HepG2 (cell line): ENCODE results near the gene SLC19A1. TPM values are rescaled to one million over a fixed set of nuclear protein-coding genes. Genes with fewer than 3 reads are reported as not detected.

Experiments
- ATM ChIP-seq: fragments of 450-650 bp; IDR thresholded peaks from 2 replicates; pipeline ENCODE4 v1.7.1; 2017; ENCODE audit warnings: mild to moderate bottlenecking, borderline replicate concordance
- CREB1 ChIP-seq, 2 experiments: fragments of 450-650 bp in 1 of 2; IDR thresholded peaks; 2 replicates each; pipeline ENCODE4 v1.6.1; 2016 to 2017; ENCODE audit warnings: control low read depth in 1 of 2, mild to moderate bottlenecking in 1 of 2, missing compliant biosample characterization in 1 of 2, missing genetic modification characterization in 1 of 2
- ETV6 ChIP-seq: sonication (generic); formaldehyde crosslinking; conservative IDR thresholded peaks from 2 replicates; pipeline ENCODE4 v1.4.0; 2020; ENCODE audit warnings: missing genetic modification reagents
- FOXJ3 ChIP-seq: sonication (generic); formaldehyde crosslinking; IDR thresholded peaks from 2 replicates; pipeline ENCODE4 v1.4.0; 2020; ENCODE audit warnings: missing genetic modification reagents, mild to moderate bottlenecking, borderline replicate concordance
- KDM5B ChIP-seq: sonication (generic); formaldehyde crosslinking; IDR thresholded peaks from 2 replicates; pipeline ENCODE4 v1.4.0; 2020; ENCODE audit warnings: missing genetic modification reagents, mild to moderate bottlenecking, borderline replicate concordance
- MNT ChIP-seq: fragments of 450-650 bp; IDR thresholded peaks from 2 replicates; pipeline ENCODE4 v1.6.1; 2016
- MXD3 ChIP-seq: IDR thresholded peaks from 2 replicates; pipeline ENCODE4 v1.6.1; 2016; ENCODE audit warnings: mild to moderate bottlenecking, missing biosample characterization, missing genetic modification reagents
- MYC ChIP-seq: sonication (generic); formaldehyde crosslinking; IDR thresholded peaks from 2 replicates; pipeline ENCODE4 v1.9.0; 2021; ENCODE audit warnings: missing genetic modification reagents, borderline replicate concordance
- RAD21 ChIP-seq: fragments of 450-650 bp; formaldehyde crosslinking; IDR thresholded peaks from 2 replicates; pipeline ENCODE4 v1.5.0; 2020; ENCODE audit warnings: mild to moderate bottlenecking
- RBFOX2 ChIP-seq: fragments of 200-400 bp; formaldehyde crosslinking; IDR thresholded peaks from 2 replicates; pipeline ENCODE4 v1.6.1; 2017; ENCODE audit warnings: low read depth, mild to moderate bottlenecking, low read length
- REL ChIP-seq: sonication (generic); formaldehyde crosslinking; conservative IDR thresholded peaks from 2 replicates; pipeline ENCODE4 v1.8.0; 2022; ENCODE audit warnings: mild to moderate bottlenecking, missing genetic modification reagents, moderate library complexity
- TMF1 ChIP-seq: sonication (generic); formaldehyde crosslinking; IDR thresholded peaks from 2 replicates; pipeline ENCODE4 v1.8.1; 2022; ENCODE audit warnings: low read depth, missing genetic modification reagents
- ZC3H13 ChIP-seq: sonication (generic); formaldehyde crosslinking; IDR thresholded peaks from 2 replicates; pipeline ENCODE4 v1.8.1; 2023; ENCODE audit warnings: mild to moderate bottlenecking, missing genetic modification reagents, moderate library complexity
- ZFX ChIP-seq: sonication (generic); formaldehyde crosslinking; IDR thresholded peaks from 2 replicates; pipeline ENCODE4 v1.4.0; 2020; ENCODE audit warnings: mild to moderate bottlenecking, low read depth, missing genetic modification reagents, moderate library complexity
- ZNF446 ChIP-seq: sonication (generic); formaldehyde crosslinking; IDR thresholded peaks from 2 replicates; pipeline ENCODE4 v1.5.0; 2020; ENCODE audit warnings: mild to moderate bottlenecking, missing genetic modification reagents
- ZNF572 ChIP-seq: sonication (generic); formaldehyde crosslinking; IDR thresholded peaks from 2 replicates; pipeline ENCODE4 v1.5.1; 2020; ENCODE audit warnings: mild to moderate bottlenecking, missing genetic modification reagents
- ZNF607 ChIP-seq: sonication (generic); formaldehyde crosslinking; IDR thresholded peaks from 2 replicates; pipeline ENCODE4 v1.5.1; 2020; ENCODE audit warnings: missing genetic modification reagents, mild to moderate bottlenecking, borderline replicate concordance
- ZNF615 ChIP-seq: sonication (generic); formaldehyde crosslinking; IDR thresholded peaks from 2 replicates; pipeline ENCODE4 v1.5.0; 2020; ENCODE audit warnings: mild to moderate bottlenecking, missing genetic modification reagents, borderline replicate concordance
- ZNF713 ChIP-seq: sonication (generic); formaldehyde crosslinking; IDR thresholded peaks from 2 replicates; pipeline ENCODE4 v1.4.0; 2020; ENCODE audit warnings: mild to moderate bottlenecking, missing genetic modification reagents
- ZNF777 ChIP-seq: sonication (generic); formaldehyde crosslinking; IDR thresholded peaks from 2 replicates; pipeline ENCODE4 v1.4.0; 2020; ENCODE audit warnings: missing genetic modification reagents
- ZNF839 ChIP-seq: sonication (generic); formaldehyde crosslinking; IDR thresholded peaks from 2 replicates; pipeline ENCODE4 v1.4.0; 2020; ENCODE audit warnings: missing genetic modification reagents, mild to moderate bottlenecking, borderline replicate concordance
- ZNF883 ChIP-seq: sonication (generic); formaldehyde crosslinking; IDR thresholded peaks from 2 replicates; pipeline ENCODE4 v1.5.1; 2020; ENCODE audit warnings: mild to moderate bottlenecking, missing genetic modification reagents; ENCODE audit errors: not compliant biosample characterization
- polyA plus RNA-seq, 8 experiments: library from polyadenylated mRNA; depleted of rRNA in 3 of 8; stranded (reverse) in 7 of 8; unstranded in 1 of 8; fragments of >200 nt; fragmentation: Illumina TruSeq in 4 of 8; extraction: Trizol in 4 of 8; gene quantifications; 2 replicates each; pipeline versions ENCODE4 v1.2.1 to v1.2.3, GENCODE V29; 2011 to 2016; ENCODE audit warnings: low read depth in 4 of 8, missing spikeins in 1 of 8, mixed read lengths in 1 of 8; ENCODE audit not compliant: insufficient read depth in 1 of 8
- total RNA-seq, 5 experiments: library from RNA; depleted of rRNA; stranded (reverse); fragments of >200 nt; fragmentation: Illumina TruSeq; extraction: Trizol; gene quantifications; 2 replicates each; pipeline ENCODE4 v1.2.3, GENCODE V29; 2016; ENCODE audit warnings: low read depth in 1 of 5
- TF ChIP-seq, protein P1 (sequence below): IDR thresholded peaks from 2 replicates; pipeline ENCODE4 v1.6.1; 2016; ENCODE audit warnings: missing compliant biosample characterization, missing genetic modification reagents, borderline replicate concordance
- TF ChIP-seq, protein P2 (sequence below): sonication (generic); formaldehyde crosslinking; IDR thresholded peaks from 2 replicates; pipeline ENCODE4 v1.4.0; 2020; ENCODE audit warnings: mild to moderate bottlenecking, missing genetic modification reagents
- TF ChIP-seq, protein P3 (sequence below): sonication (generic); formaldehyde crosslinking; IDR thresholded peaks from 2 replicates; pipeline ENCODE4 v1.5.1; 2020; ENCODE audit warnings: missing genetic modification reagents, mild to moderate bottlenecking, borderline replicate concordance

Gene SLC19A1
- total and polyA plus RNA-seq, 2 of the 13 experiments (the other 11 are each of a cell fraction or from before 2014, with no cell fraction given): 21.8 to 23.0 TPM

DNA sequence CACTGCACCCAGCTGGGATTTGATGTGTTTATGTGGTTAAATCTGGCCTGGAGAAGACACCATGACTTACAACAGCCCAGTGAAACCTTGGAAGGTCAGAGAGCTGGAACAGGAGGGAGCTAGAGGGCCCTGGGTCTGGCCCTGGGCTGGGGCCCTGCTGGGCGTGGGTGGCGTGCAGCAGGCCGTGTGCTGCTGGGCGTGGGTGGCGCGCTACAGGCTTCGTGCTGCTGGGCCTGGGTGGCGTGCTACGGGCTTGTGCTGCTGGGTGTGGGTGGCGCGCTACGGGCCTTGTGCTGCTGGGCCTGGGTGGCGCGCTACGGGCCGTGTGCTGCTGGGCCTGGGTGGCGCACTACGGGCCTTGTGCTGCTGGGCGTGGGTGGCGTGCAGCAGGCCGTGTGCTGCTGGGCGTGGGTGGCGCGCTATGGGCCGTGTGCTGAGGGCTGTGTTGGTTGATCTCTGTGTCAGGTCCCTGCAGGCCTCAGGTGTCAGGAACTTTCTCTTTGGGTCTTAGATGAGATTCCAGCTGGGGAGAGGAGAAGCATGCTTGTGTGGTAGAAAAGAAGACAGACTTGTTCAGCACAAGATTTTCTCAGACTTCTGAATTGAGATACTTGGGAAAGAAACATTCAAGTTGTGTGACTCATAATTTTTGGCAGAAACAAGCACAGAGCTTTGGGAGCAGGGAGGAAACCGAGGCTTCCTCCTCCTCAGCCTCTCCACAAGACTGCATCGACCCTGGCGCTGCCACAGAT lies 71.3 kb downstream of the SLC19A1 start (continued):
- TF ChIP-seq, protein P1, sequence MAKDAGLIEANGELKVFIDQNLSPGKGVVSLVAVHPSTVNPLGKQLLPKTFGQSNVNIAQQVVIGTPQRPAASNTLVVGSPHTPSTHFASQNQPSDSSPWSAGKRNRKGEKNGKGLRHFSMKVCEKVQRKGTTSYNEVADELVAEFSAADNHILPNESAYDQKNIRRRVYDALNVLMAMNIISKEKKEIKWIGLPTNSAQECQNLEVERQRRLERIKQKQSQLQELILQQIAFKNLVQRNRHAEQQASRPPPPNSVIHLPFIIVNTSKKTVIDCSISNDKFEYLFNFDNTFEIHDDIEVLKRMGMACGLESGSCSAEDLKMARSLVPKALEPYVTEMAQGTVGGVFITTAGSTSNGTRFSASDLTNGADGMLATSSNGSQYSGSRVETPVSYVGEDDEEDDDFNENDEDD: peak; percentile 26; the same call in 1 of the 2 replicates
- TF ChIP-seq ZNF839 (CRISPR knock-in tag) (peak; percentile 60; the same call in 1 of the 2 replicates), MXD3 (0 out of 2 replicates have a peak, but pooled peaks have one; percentile 36), RAD21 (no peak), MNT (no peak), ZFX (CRISPR knock-in tag) (peak; percentile 77), KDM5B (CRISPR knock-in tag) (peak; percentile 43), TMF1 (CRISPR knock-in tag) (no peak; the same call in 1 of the 2 replicates), MYC (CRISPR knock-in tag) (peak; percentile 63), ETV6 (CRISPR knock-in tag) (no peak), REL (CRISPR knock-in tag) (no peak), ZNF446 (peak; percentile 21; the same call in 1 of the 2 replicates), ZNF883 (CRISPR knock-in tag) (peak; percentile 33), ZNF615 (CRISPR knock-in tag) (no peak), FOXJ3 (CRISPR knock-in tag) (no peak), ZNF572 (CRISPR knock-in tag) (peak; percentile 10; the same call in 1 of the 2 replicates), CREB1 (IDR thresholded peaks at IDR 0.05) (no peak), CREB1 (CRISPR knock-in tag; IDR thresholded peaks at IDR 0.05) (no peak), RBFOX2 (peak; percentile 100), ZNF713 (CRISPR knock-in tag) (no peak), ZC3H13 (peak; percentile 94), ZNF777 (CRISPR knock-in tag) (no peak), ZNF607 (CRISPR knock-in tag) (no peak), ATM (no peak)
- TF ChIP-seq, protein P2, sequence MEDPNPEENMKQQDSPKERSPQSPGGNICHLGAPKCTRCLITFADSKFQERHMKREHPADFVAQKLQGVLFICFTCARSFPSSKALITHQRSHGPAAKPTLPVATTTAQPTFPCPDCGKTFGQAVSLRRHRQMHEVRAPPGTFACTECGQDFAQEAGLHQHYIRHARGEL (CRISPR knock-in tag): 0 out of 2 replicates have a peak, but pooled peaks have one; percentile 36
- TF ChIP-seq, protein P3, sequence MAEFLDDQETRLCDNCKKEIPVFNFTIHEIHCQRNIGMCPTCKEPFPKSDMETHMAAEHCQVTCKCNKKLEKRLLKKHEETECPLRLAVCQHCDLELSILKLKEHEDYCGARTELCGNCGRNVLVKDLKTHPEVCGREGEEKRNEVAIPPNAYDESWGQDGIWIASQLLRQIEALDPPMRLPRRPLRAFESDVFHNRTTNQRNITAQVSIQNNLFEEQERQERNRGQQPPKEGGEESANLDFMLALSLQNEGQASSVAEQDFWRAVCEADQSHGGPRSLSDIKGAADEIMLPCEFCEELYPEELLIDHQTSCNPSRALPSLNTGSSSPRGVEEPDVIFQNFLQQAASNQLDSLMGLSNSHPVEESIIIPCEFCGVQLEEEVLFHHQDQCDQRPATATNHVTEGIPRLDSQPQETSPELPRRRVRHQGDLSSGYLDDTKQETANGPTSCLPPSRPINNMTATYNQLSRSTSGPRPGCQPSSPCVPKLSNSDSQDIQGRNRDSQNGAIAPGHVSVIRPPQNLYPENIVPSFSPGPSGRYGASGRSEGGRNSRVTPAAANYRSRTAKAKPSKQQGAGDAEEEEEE (CRISPR knock-in tag): no peak
